ENCODE measurements around the gene SMURF2. TPM values are rescaled to one million over a fixed set of nuclear protein-coding genes. Genes with fewer than 3 reads are reported as not detected.
"Not testable (repeated sequence)": the region's sequence is repeated elsewhere in the genome, so short reads cannot be mapped to it uniquely, and the experiment has no call there.

SMURF2 gene
- polyA plus RNA-seq, 2 of the 4 experiments (the other 2 are of a cell fraction), result 16.7 to 26.3 TPM

- TF ChIP-seq ZC3H11A (IDR thresholded peaks at IDR 0.05), result no peak
These were observed 53.5 kb downstream of the SMURF2 start (continued) for GRCh38 chr17:64608571-64608981.

- CTCF ChIA-PET, result interaction anchor here (1.0 kb wide), 1 partner anchor 31 kb away, joined by 3 read pairs; no protein-coding TSS in a partner anchor
- TF ChIP-seq ZC3H11A (IDR thresholded peaks at IDR 0.05) (peak; percentile 100), KDM5A (IDR thresholded peaks at IDR 0.05) (no peak), POLR2A (IDR thresholded peaks at IDR 0.05; ENCODE audit: low read length) (no peak)
- no peaks in the 10 kb centered on the region; the same call in 2 of the 3 replicates for H3K9me3 ChIP-seq
- ATAC-seq (no peak; a peak in 1 of 6 replicates), DNase-seq (ENCODE audit: low read depth in 1 of 2, low spot score in 1 of 2) (no peak), FAIRE-seq (no peak)
- WGBS (ENCODE audit: missing lambda C conversion rate), result 95% methylated on average over 2 of the region's 2 CpGs
- POLR2A ChIA-PET, result no interaction called here
- no peak overlapping the region for H3K27ac ChIP-seq
- no peak overlapping the region for H3K4me3 ChIP-seq
- peaks cover 8% of the 10 kb centered on the region; the same call in 2 of the 3 replicates for H3K4me1 ChIP-seq
- H3K4me2 ChIP-seq, result no peak overlapping the region
These were observed 54.1 kb downstream of the SMURF2 start for GRCh38 chr17:64607862-64608565.

DNA sequence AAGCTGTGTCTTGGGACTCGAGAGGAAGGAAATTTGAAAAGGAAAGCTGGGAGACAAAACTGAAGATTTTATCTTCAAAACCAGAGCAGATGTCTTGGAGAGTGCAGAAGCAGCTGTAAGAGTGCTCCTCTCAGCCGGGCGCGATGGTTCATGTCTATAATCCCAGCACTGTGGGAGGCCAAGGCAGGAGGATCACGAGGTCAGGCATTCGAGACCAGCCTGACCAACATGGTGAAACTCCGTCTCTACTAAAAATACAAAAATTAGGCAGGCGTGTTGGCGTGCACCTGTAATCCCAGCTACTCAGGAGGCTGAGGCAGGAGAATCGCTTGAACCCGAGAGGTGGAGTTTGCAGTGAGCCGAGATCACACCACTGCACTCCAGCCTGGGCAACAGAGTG, 57.6 kb downstream of the SMURF2 start:
- ATAC-seq; FAIRE-seq; DNase-seq (ENCODE audit: low read depth in 1 of 2, low spot score in 1 of 2); H3K4me3 ChIP-seq; H3K4me2 ChIP-seq; H3K4me1 ChIP-seq; H3K9me3 ChIP-seq; H3K27ac ChIP-seq: not testable (repeated sequence)
- ChIA-PET CTCF (interaction anchor here (0.6 to 1.4 kb wide), 5 partner anchors 16 to 184 kb away, joined by 3 to 4 read pairs (median 3); partner anchors contain the start of gene SMURF2), POLR2A (interaction anchor here (0.7 to 1.4 kb wide), 2 partner anchors 98 to 99 kb away, joined by 3 read pairs; partner anchors contain the start of gene CEP95)
- WGBS (ENCODE audit: missing lambda C conversion rate), result 90% methylated on average over 12 of the region's 12 CpGs

DNA sequence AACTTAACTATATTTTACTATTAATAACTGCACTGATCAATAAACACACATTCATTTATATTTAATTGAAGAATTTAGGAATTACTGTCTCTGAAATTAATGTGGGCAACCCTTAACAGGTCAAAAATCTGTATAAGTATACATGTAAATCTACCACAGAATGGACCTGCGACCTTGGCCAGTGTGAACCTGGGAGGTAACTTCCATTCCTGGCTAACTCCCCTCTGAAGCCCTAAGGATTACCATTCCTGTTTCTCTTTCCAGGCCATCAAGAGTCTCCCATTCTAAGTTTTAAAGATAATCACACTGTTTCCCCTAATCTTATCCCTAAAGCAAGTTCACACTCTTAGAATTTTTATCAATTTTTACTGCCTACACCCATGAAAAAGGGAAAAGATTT, 58.1 kb downstream of the SMURF2 start:
- no peak for TF ChIP-seq RNF2 (IDR thresholded peaks at IDR 0.05; ENCODE audit: borderline replicate concordance, low read depth)
- TF ChIP-seq FOSB (CRISPR knock-in tag; IDR thresholded peaks at IDR 0.05), result no peak
- TF ChIP-seq FOSL2 (IDR thresholded peaks at IDR 0.05), result no peak
- no peak for TF ChIP-seq FOSL2 (CRISPR knock-in tag; IDR thresholded peaks at IDR 0.05)
- TF ChIP-seq, protein P1, sequence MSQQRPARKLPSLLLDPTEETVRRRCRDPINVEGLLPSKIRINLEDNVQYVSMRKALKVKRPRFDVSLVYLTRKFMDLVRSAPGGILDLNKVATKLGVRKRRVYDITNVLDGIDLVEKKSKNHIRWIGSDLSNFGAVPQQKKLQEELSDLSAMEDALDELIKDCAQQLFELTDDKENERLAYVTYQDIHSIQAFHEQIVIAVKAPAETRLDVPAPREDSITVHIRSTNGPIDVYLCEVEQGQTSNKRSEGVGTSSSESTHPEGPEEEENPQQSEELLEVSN (IDR thresholded peaks at IDR 0.05; ENCODE audit: borderline replicate concordance, low read depth), result no peak
- TF ChIP-seq EHMT2 (IDR thresholded peaks at IDR 0.05; ENCODE audit: low read depth), result no peak
- no peak for TF ChIP-seq HOXA7 (CRISPR knock-in tag; IDR thresholded peaks at IDR 0.05)
- no peak for TF ChIP-seq RARB (CRISPR knock-in tag; IDR thresholded peaks at IDR 0.05)
- no peak for TF ChIP-seq CHD2 (IDR thresholded peaks at IDR 0.05; ENCODE audit: low read length, partially characterized antibody)
- no peak for TF ChIP-seq MAX (IDR thresholded peaks at IDR 0.05)
- no peak for TF ChIP-seq ZSCAN20 (CRISPR knock-in tag; IDR thresholded peaks at IDR 0.05)
- Histone ChIP-seq H3K4me2 (no peak overlapping the region), H3K4me1 (peaks cover 8% of the 10 kb centered on the region; the same call in 2 of the 3 replicates), H3K4me3 (no peak overlapping the region), H3K9me3 (no peaks in the 10 kb centered on the region), H3K27ac (no peak overlapping the region)
- no peak for FAIRE-seq
- WGBS (ENCODE audit: missing lambda C conversion rate), result 74% methylated on average over 1 of the region's 1 CpG
- no peak for ATAC-seq
- ChIA-PET POLR2A (interaction anchor here (0.8 to 1.4 kb wide), 2 partner anchors 97 to 99 kb away, joined by 3 to 4 read pairs; partner anchors contain the start of gene CEP95), CTCF (interaction anchor here (0.7 to 2.3 kb wide), 11 partner anchors 10 to 181 kb away, joined by 3 to 10 read pairs (median 4); partner anchors contain the start of gene SMURF2)
- DNase-seq (ENCODE audit: low read depth in 1 of 2, low spot score in 1 of 2), result no peak

DNA sequence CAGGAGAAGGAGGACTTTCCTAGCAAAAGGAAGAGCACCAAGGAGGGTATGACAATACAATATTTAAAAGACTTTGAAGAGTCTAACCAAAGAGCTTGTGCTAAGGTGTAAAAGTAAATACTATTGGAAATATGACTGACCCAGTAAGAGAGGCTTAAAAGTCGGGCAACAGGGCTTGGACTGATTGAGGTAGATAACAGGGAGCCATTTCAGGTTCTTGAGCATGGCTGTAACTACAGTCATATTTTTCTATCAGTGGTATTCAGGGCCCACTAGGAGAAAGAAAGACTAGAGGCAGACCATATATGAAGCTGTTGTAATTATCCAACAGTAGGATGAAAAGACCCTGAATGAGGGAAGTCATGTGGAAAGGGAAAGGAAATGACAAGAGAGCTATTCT, 62.3 kb downstream of the SMURF2 start:
- no peak overlapping the region for H3K27ac ChIP-seq
- H3K4me1 ChIP-seq, result no peaks in the 10 kb centered on the region
- H3K4me2 ChIP-seq, result no peak overlapping the region
- H3K4me3 ChIP-seq, result no peak overlapping the region
- FAIRE-seq (no peak), DNase-seq (ENCODE audit: low read depth in 1 of 2, low spot score in 1 of 2) (no peak), ATAC-seq (peak in 1 of 2 experiments; percentile 17; a peak in 1 of 6 replicates)
- H3K9me3 ChIP-seq, result no peaks in the 10 kb centered on the region
- ChIA-PET POLR2A (no interaction called here), CTCF (interaction anchor here (0.7 to 2.2 kb wide), 8 partner anchors 11 to 180 kb away, joined by 3 to 7 read pairs (median 4); no protein-coding TSS in a partner anchor)
- TF ChIP-seq POLR2AphosphoS2 (conservative IDR thresholded peaks at IDR 0.05; ENCODE audit: low read length) (no peak), EP300 (IDR thresholded peaks at IDR 0.05) (no peak), MAFK (IDR thresholded peaks at IDR 0.05; ENCODE audit: partially characterized antibody) (no peak), TFCP2L1 (CRISPR knock-in tag; IDR thresholded peaks at IDR 0.05) (no peak), MAZ (IDR thresholded peaks at IDR 0.05; ENCODE audit: borderline replicate concordance, low read depth, low read length) (no peak), CBX8 (IDR thresholded peaks at IDR 0.05) (no peak), PHF8 (IDR thresholded peaks at IDR 0.05; ENCODE audit: borderline replicate concordance, low read depth) (no peak)
- TF ChIP-seq, protein P2, sequence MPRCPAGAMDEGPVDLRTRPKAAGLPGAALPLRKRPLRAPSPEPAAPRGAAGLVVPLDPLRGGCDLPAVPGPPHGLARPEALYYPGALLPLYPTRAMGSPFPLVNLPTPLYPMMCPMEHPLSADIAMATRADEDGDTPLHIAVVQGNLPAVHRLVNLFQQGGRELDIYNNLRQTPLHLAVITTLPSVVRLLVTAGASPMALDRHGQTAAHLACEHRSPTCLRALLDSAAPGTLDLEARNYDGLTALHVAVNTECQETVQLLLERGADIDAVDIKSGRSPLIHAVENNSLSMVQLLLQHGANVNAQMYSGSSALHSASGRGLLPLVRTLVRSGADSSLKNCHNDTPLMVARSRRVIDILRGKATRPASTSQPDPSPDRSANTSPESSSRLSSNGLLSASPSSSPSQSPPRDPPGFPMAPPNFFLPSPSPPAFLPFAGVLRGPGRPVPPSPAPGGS (IDR thresholded peaks at IDR 0.05), result no peak
- 75% methylated on average over 1 of the region's 1 CpG for WGBS (ENCODE audit: missing lambda C conversion rate)
